ENCODE data around the gene OR2T4.

OR2T4 gene

GRCh38 chr1:248361121-248361715 is at the start of gene OR2T4:
Gene OR2T4 (plus strand): TSS chr1:248361665. CDS start chr1:248361665, 0 bp downstream.
- DNase-seq (ENCODE audit: low read depth in 2 of 2), result no peak

GRCh38 chr1:248316796-248317195 is 44.7 kb upstream of the OR2T4 start:
- no peak for DNase-seq (ENCODE audit: low read depth in 2 of 2)

DNA sequence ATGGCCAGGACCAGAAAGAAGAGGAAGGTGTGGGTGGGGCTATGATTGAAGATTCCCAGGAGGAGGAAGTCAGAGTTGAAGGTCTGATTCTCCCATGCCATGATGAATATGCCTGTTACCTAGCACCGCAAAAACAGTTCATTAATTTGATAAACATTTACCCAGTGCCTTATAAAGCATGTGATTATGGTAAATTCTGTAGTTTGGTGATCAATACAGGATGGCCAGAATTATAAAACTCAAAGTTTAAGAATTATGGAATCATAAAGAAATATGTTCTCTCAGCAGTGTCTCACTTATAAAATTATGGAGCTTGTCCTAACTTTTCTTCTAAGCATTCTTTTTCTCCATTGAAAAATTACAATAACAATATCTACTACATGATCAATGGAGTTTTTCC is 37.0 kb upstream of the OR2T4 start, which contains the start of gene OR2M7:
TSS of gene OR2M7 (minus strand) at position 101 of the 400 bp plus-strand sequence. CDS start at position 101, 0 bp downstream.
- DNase-seq (ENCODE audit: low read depth in 2 of 2), result no peak

- no peak for DNase-seq (ENCODE audit: low read depth in 2 of 2)
These were observed 18.0 kb upstream of the OR2T4 start for GRCh38 chr1:248343451-248343850.

GRCh38 chr1:248348475-248348874 is 13.0 kb upstream of the OR2T4 start, which contains the start of gene OR14C36:
Gene OR14C36 (plus strand): TSS chr1:248348775. CDS start chr1:248348775, 0 bp downstream.
- no peak for DNase-seq (ENCODE audit: low read depth in 2 of 2)

DNA sequence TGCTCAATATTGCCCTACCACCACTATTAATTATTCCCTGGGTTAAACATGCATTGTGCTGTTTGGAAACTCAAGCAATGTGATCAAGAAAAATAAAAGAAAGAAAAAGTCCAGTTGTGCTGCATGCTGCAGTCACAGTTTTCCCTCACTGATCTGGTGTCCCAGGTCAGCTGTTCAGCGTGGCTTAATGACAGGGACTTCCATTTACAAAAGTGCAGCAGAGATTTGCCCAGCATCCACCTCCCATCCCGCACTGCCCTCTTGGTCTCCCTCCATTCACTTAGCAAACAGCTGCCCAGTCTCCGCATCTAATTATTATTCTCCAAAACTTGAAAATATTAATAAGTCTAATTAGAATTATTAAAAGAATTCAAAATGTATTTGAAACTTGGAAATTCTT is 2.0 kb upstream of the OR2T4 start:
- no peak for DNase-seq (ENCODE audit: low read depth in 2 of 2)

- no peak for DNase-seq (ENCODE audit: low read depth in 2 of 2)
These were observed 5.1 kb downstream of the OR2T4 start for GRCh38 chr1:248366609-248367008.

DNA sequence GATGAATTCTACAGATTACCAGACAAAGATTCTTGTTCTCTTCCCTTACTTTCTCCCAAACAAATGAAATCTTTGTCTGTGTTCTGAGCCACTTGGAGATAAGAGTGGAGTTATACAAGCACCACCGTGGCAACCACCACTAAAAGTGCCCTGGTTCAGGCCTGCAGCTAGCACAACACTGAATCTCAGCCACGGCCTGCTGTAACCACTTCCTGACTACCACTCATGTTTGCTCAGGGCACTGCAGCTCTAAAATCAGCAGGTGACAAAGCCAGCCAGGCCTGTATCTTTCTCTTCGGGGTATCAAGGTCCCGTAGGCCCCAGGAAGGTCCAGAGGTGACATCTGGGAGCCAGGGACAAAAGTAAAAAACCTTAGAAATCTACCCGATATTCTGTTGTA is 10.9 kb downstream of the OR2T4 start:
- no peak for DNase-seq (ENCODE audit: low read depth in 2 of 2)

GRCh38 chr1:248373761-248374160 is 12.3 kb downstream of the OR2T4 start:
- DNase-seq (ENCODE audit: low read depth in 2 of 2), result no peak

GRCh38 chr1:248375446-248375845 is 14.0 kb downstream of the OR2T4 start, which contains the start of gene OR2T6:
Gene OR2T6 (plus strand): TSS chr1:248375746. CDS start chr1:248387609, 11,863 bp downstream.
- DNase-seq (ENCODE audit: low read depth in 2 of 2), result no peak

DNA sequence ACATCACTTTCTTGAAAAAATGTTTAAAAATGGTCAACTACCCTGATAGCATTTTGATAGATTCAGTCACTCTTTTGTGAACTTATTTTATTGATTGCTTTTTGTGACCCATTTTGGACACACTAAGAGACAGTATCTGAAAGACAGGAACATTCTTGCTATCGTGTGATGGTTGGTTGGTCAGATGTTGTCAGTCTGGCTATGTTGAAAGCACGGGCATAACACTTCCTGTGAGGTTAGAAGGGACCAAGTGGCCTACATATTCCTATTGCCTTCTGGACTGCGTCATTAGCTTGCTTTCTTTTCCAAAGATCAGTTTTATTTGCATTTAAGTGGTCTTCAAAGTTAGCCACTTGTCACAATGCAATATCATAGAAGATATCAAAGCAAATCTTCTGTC is 15.5 kb downstream of the OR2T4 start:
- no peak for DNase-seq (ENCODE audit: low read depth in 2 of 2)

DNA sequence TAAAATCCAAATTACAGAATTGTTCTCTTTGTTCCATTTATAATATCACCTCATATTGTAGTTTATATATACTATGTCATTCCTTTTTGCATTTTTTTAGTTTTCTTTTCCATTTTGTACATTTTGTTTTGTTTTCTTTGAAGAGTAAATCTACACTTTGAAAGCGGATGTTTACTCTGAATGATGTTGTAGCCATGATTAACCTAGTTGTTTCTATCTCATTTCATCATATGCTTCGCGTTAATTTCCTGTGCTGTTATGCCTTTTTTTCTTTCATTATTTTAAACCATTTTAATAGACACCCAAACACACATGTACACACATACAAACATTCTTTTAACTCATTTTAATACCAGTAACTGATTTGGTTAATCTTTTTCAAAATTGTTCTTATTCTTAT is 19.4 kb downstream of the OR2T4 start:
- no peak for DNase-seq (ENCODE audit: low read depth in 2 of 2)

DNA sequence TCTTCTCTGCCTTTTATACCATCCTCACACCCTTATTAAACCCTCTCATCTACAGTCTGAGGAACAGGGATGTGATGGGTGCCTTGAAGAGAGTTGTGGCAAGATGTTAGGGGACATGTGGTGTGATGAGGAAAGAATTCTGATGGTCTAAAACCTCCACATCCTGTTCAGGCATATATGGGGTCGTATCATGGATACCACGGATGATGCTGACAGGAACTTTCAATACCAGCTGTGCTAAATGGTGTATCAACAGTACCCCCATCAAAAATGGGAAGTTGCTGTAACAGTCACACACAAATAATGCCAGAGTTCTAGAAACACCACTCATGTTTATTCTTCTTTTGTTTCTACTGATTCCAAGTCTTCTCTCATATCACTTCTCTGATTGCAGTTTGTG is 27.0 kb downstream of the OR2T4 start:
- no peak for DNase-seq (ENCODE audit: low read depth in 2 of 2)

DNA sequence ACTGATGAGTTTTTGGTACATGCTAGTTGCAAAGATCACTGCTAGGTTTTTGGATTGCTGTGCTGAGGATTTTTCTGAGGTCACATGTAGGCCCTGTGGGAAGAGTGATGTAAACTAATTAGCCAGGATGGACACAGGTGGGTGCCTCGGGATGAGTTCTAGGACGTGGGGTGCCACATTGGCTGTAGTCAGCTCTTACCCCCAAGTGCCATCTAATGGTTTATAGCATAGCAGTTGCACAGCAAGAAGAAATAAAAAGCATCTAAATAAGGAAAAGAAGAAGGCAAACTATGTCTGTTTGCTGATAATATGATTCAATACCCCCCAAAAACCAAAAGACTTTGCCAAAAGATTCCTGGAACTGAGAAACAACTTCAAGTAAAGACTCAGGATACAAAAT is 31.6 kb downstream of the OR2T4 start:
- no peak for DNase-seq (ENCODE audit: low read depth in 2 of 2)

DNA sequence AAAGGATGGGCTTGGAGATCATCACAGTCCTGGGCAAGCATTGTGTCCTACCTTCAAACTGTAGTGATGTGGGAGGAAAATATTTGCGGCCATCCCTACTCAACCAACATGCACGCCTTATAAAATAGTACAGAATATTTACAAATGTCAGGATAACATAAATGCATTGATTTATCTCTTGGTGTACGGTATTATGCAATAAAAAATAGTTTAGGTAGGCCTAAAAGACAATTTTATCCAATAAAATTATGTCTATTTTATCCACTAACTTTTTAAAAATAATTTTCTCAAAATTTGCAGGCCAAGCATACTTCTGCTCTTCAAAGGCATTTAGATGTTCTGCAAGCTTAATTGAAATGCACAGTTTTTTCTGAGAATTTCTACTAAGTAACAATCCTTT is 41.3 kb downstream of the OR2T4 start, which contains the start of gene OR2T1:
TSS of gene OR2T1 (plus strand) at position 301 of the 400 bp plus-strand sequence. CDS start 3,100 bp downstream, outside the sequence.
- DNase-seq (ENCODE audit: low read depth in 2 of 2), result no peak

DNA sequence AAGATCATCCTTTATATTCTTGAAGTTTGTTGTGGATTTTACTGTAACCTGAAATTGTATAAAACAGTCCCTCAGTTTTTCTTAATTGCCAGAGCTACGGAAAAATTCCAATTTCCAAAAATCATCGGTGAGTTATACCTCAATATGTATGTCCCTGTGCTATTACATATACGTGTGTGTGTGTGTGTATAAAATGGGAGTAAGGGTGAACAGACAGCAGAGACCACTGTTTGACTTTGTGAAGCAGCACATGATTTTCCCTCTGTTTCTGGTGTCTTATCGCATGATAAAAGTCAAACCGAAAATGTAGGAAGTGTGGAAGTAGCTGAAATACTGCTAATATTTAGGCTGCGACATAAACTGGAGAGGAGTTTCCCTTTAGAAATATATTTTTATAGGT is 42.6 kb downstream of the OR2T4 start:
- no peak for DNase-seq (ENCODE audit: low read depth in 2 of 2)

DNA sequence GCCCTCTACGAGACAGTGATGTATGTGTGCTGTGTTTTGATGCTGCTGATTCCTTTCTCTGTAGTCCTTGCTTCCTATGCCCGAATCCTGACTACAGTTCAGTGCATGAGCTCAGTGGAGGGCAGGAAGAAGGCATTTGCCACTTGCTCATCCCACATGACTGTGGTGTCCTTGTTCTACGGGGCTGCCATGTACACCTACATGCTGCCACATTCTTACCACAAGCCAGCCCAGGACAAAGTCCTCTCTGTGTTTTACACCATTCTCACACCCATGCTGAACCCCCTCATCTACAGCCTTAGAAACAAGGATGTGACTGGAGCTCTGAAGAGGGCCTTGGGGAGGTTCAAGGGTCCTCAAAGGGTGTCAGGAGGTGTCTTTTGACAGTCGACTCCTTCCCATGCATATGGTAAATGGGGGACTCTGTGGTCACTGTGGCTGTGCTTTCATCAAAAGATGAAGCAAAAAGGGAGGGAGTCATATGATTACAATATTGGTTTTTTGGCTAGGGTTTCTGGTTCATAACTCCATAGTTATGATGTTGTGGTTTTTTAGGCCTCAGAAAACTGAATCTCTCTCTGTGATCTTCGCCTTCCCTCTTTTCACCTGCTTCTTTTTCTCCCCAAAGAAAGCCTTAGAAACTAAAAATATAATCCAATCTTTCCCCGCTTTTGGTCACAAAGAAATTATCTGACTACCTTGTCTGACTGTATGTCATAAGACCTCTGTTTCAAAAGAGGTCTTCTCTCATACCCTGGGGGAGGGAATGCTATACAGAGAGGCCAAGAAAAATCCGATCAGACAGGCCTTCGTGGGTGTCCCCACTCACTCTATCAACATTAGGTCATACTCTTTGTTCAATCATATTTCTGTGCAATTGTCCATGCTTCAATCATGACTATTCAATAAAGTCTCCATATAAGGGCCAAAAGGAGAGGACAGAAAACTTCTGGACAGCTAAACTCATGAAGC is 45.5 kb downstream of the OR2T4 start:
- DNase-seq (ENCODE audit: low read depth in 2 of 2), result no peak
